ENCODE data around the gene MRPL52.

Gene MRPL52

DNA sequence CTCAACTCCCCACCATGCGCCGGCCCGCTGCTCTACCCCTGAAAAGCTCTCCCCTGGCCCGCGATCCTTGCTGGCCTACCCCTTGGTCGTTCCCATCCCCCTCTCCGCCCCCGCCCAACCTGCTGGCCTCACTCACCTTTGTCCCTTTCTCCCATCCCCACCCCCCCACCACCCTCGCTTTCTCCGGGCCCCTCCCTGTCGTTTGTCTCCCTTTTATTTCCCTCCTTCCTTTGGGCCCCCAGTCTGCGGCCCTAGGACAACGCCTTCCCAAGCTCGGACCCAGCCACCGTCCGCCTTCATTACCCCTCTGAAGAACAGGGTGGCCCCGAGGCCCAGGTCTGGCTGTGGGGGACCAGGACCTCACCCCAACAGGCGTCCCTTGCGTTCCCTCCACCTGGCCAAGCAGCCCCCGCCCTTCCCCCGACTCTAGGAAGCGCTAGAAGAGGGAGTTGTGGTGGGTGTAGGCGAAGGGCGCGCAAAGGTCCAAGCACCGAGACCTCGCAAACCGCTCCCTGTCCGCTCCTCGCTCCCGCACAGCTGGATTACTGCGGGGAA, 7.6 kb upstream of the MRPL52 start:
- H3K4me3 ChIP-seq (ENCODE audit: low read depth, low read length) = no peak overlapping the region
- TF ChIP-seq, protein P1, sequence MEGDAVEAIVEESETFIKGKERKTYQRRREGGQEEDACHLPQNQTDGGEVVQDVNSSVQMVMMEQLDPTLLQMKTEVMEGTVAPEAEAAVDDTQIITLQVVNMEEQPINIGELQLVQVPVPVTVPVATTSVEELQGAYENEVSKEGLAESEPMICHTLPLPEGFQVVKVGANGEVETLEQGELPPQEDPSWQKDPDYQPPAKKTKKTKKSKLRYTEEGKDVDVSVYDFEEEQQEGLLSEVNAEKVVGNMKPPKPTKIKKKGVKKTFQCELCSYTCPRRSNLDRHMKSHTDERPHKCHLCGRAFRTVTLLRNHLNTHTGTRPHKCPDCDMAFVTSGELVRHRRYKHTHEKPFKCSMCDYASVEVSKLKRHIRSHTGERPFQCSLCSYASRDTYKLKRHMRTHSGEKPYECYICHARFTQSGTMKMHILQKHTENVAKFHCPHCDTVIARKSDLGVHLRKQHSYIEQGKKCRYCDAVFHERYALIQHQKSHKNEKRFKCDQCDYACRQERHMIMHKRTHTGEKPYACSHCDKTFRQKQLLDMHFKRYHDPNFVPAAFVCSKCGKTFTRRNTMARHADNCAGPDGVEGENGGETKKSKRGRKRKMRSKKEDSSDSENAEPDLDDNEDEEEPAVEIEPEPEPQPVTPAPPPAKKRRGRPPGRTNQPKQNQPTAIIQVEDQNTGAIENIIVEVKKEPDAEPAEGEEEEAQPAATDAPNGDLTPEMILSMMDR (IDR thresholded peaks at IDR 0.05; ENCODE audit: low read depth, low read length) = no peak

DNA sequence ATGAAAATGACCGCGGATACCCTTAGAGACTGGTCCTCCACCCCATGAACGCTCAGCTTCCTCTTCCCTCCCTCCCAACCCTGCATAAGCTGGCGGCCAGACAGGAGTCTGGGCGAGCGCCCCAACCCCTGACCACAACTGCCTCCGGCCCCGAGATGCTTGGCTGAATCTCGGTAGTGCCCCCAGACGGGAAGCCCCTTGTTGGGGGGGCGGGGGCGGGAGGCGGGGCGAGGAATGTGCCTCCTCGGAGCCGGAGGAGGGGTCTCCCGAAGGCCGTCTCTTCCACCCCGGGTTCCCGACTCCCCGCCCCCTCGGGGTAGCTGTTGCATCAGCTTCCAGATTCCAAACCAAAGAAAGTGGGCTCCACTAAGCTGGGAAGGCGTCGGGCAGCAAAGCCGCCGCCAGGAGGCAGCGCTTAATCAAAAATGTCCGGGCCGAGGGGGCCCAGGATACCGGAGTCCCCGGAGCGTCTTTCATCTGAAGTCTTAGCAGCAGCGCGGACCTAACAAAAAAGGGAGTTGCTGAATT, 7.1 kb upstream of the MRPL52 start:
- TF ChIP-seq, protein P1 (IDR thresholded peaks at IDR 0.05; ENCODE audit: low read depth, low read length) = peak; percentile 75
- H3K4me3 ChIP-seq (ENCODE audit: low read depth, low read length) = peak overlapping the region; percentile 38

- H3K4me3 ChIP-seq (ENCODE audit: low read depth, low read length) = peak overlapping the region; percentile 13; the same call in 1 of the 2 replicates
- TF ChIP-seq, protein P1 (IDR thresholded peaks at IDR 0.05; ENCODE audit: low read depth, low read length) = no peak
Measured at GRCh38 chr14:22824711-22825359, 4.9 kb upstream of the MRPL52 start.

DNA sequence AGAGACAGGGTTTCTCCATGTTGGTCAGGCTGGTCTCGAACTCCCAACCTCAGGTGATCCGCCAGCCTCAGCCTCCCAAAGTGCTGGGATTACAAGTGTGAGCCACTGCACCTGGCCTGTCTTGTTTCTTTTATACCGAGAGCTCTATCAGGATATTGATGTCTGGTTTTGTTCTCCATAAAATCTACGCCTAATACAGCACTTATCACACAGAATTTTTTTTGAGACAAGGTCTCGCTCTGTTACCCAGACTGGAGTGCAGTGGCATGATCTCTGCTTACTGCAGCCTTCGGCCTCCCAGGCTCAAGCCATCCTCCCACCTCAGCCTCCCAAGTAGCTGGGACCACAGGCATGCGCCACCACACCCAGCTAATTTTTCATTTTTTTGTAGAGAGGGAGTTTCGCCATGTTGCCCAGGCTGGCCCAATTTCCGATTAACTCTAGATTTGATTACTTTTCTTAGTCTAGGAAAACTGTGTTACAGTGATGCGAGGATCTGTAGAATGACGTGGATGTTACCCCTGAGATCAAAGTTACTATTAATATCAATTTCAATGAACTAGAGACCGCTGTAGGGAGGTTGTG, 519 bp upstream of the MRPL52 start:
- H3K4me3 ChIP-seq (ENCODE audit: low read depth, low read length) = peak overlapping the region; percentile 98

DNA sequence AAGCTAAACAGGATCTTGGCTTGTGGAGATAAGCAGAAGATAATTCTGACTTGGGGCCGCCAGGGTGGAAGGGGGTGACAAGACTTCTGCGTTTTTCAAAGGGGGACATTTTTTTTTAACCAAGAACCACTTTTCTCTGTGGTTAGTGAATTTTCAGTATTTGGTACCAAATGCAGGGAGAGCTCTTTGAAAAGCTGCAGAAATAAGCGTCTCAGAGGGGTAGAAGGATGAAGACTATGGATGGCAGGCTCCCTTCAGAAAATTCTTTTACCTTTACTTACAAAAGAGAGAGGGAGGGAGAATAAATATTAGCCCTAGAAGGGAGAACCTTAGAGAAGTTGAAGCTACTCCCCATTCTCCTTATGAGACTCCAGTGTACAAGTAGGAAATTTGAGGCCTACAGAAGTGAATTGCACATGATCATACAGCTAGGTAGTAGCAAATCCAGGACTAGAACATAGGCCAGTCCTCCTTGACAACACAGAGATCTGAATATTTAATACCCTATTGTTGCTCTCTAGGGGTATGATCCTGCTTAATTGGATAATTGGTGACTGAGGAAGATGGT, 840 bp downstream of the MRPL52 start:
- TF ChIP-seq, protein P1 (IDR thresholded peaks at IDR 0.05; ENCODE audit: low read depth, low read length) = no peak
- H3K4me3 ChIP-seq (ENCODE audit: low read depth, low read length) = peak overlapping the region; percentile 98

GRCh38 chr14:22835505-22835904, 5.8 kb downstream of the MRPL52 start:
- TF ChIP-seq, protein P1 (IDR thresholded peaks at IDR 0.05; ENCODE audit: low read depth, low read length) = no peak

DNA sequence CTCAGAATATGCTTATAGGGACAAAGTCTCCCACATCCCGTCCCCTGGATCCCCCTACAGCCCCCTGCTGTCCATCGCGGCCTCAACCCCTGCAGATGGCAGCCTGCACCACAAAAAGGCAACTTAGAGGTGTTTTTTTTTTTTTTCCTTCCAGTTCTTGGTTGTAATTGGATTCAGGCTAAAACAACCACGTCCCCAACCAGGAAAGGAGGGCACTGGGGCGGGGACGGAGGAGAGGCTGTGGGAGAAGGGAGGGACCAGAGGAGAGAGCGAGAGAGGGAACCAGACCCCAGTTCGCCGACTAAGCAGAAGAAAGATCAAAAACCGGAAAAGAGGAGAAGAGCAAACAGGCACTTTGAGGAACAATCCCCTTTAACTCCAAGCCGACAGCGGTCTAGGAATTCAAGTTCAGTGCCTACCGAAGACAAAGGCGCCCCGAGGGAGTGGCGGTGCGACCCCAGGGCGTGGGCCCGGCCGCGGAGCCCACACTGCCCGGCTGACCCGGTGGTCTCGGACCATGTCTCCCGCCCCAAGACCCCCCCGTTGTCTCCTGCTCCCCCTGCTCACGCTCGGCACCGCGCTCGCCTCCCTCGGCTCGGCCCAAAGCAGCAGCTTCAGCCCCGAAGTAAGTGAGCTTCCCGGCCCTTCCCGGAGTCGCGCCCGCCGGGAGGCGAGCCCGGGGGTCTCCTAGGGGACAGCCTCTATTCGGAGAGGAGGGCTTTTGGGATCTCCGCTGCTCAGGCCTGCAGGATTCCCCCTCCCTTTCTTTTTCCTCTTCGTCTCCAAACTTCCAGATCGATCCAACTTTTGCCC, 6.8 kb downstream of the MRPL52 start, which contains the start of gene MMP14:
TSS of gene MMP14 (plus strand) at position 285 of the 813 bp plus-strand sequence. CDS start at position 518, 233 bp downstream.
- TF ChIP-seq, protein P1 (IDR thresholded peaks at IDR 0.05; ENCODE audit: low read depth, low read length) = peak; percentile 65
- H3K4me3 ChIP-seq (ENCODE audit: low read depth, low read length) = peak within 1 kb of the TSS; percentile 97

More at GRCh38 chr14:22835505-22835904, 5.8 kb downstream of the MRPL52 start:
- no peak overlapping the region for H3K4me3 ChIP-seq (ENCODE audit: low read depth, low read length)
